Activated CD4-positive, CD25-positive, alpha-beta regulatory T cell (primary cell): ENCODE data around the gene ATF7IP.
"Not testable (repeated sequence)": the region's sequence is repeated elsewhere in the genome, so short reads cannot be mapped to it uniquely, and the experiment has no call there.

Experiments
- DNase-seq, 4 experiments: peaks; one replicate each; lab custom pipeline; 2025; lab: John Stamatoyannopoulos, UW

ATF7IP gene

GRCh38 chr12:14379508-14379907 lies 14.0 kb downstream of the ATF7IP start:
- DNase-seq: no peak

- peak in 1 of 4 experiments; percentile 16 for DNase-seq
Measured at GRCh38 chr12:14384783-14385638, 19.5 kb downstream of the ATF7IP start.

- no peak for DNase-seq
Measured at GRCh38 chr12:14387219-14387871, 21.9 kb downstream of the ATF7IP start.

- DNase-seq: no peak
Measured at GRCh38 chr12:14390449-14390848, 25.0 kb downstream of the ATF7IP start.

- DNase-seq: no peak
Measured at GRCh38 chr12:14390870-14391530, 25.5 kb downstream of the ATF7IP start.

- DNase-seq: no peak
Measured at GRCh38 chr12:14393751-14394150, 28.3 kb downstream of the ATF7IP start.

- no peak for DNase-seq
Measured at GRCh38 chr12:14394317-14395073, 29.0 kb downstream of the ATF7IP start.

GRCh38 chr12:14395074-14395778 lies 29.7 kb downstream of the ATF7IP start:
- DNase-seq: no peak

GRCh38 chr12:14396071-14396470 lies 30.6 kb downstream of the ATF7IP start:
- DNase-seq: no peak

- no peak for DNase-seq
Measured at GRCh38 chr12:14399871-14400270, 34.4 kb downstream of the ATF7IP start.

GRCh38 chr12:14400599-14400998 lies 35.1 kb downstream of the ATF7IP start:
- no peak for DNase-seq

- DNase-seq: not testable (repeated sequence)
Measured at GRCh38 chr12:14401267-14401666, 35.8 kb downstream of the ATF7IP start.

- no peak for DNase-seq
Measured at GRCh38 chr12:14402697-14403096, 37.2 kb downstream of the ATF7IP start.

- DNase-seq: no peak
Measured at GRCh38 chr12:14403293-14403692, 37.8 kb downstream of the ATF7IP start.

GRCh38 chr12:14403711-14404196 lies 38.3 kb downstream of the ATF7IP start:
- DNase-seq: no peak

- DNase-seq: not testable (repeated sequence)
Measured at GRCh38 chr12:14405407-14405806, 39.9 kb downstream of the ATF7IP start.

- DNase-seq: no peak
Measured at GRCh38 chr12:14408208-14408607, 42.7 kb downstream of the ATF7IP start.

GRCh38 chr12:14410177-14410576 lies 44.7 kb downstream of the ATF7IP start:
- DNase-seq: no peak

- DNase-seq: no peak
Measured at GRCh38 chr12:14410841-14411569, 45.5 kb downstream of the ATF7IP start.

- no peak for DNase-seq
Measured at GRCh38 chr12:14416658-14417057, 51.2 kb downstream of the ATF7IP start.

GRCh38 chr12:14417715-14418114 lies 52.2 kb downstream of the ATF7IP start:
- peak in 2 of 4 experiments; percentile 13 to 22 for DNase-seq
